GM12891 (cell line): ENCODE data around the gene C1orf94.

Source experiments
- PAX5 ChIP-seq: IDR thresholded peaks from 2 replicates; pipeline ENCODE4 v1.6.1; 2011; ENCODE audit warnings: low read length, moderate library complexity, mild to moderate bottlenecking; ENCODE audit not compliant: insufficient read depth, severe bottlenecking
- POLR2A ChIP-seq: IDR thresholded peaks from 2 replicates; pipeline ENCODE4 v1.6.1; 2011; ENCODE audit warnings: low read depth, low read length, control low read depth
- POLR2AphosphoS5 ChIP-seq: IDR thresholded peaks from 2 replicates; pipeline ENCODE4 v1.6.1; 2011; ENCODE audit warnings: low read depth, low read length, control low read depth
- POU2F2 ChIP-seq: IDR thresholded peaks from 2 replicates; pipeline ENCODE4 v1.6.1; 2011; ENCODE audit warnings: low read depth, mild to moderate bottlenecking, control low read depth, low read length, moderate library complexity
- SPI1 ChIP-seq: IDR thresholded peaks from 2 replicates; pipeline ENCODE4 v1.6.1; 2011; ENCODE audit warnings: low read depth, low read length, control low read depth
- TAF1 ChIP-seq: IDR thresholded peaks from 2 replicates; pipeline ENCODE4 v1.6.1; 2011; ENCODE audit warnings: low read depth, low read length, control low read depth

GRCh38 chr1:34167389-34167788 is 9.3 kb upstream of the C1orf94 start:
- TF ChIP-seq POLR2AphosphoS5 = no peak
- TF ChIP-seq TAF1 = no peak
- TF ChIP-seq PAX5 = no peak
- no peak for TF ChIP-seq POLR2A
- no peak for TF ChIP-seq SPI1
- no peak for TF ChIP-seq POU2F2
